Immature natural killer cell (primary cell): ENCODE results near the gene ENOX1. TPM values are rescaled to one million over a fixed set of nuclear protein-coding genes. Genes with fewer than 3 reads are reported as not detected.
A peak's percentile ranks its signal among the peaks of the same experiment; 100 is the strongest.

ENCODE experiments used
- DNase-seq, 3 donors: peaks; one replicate each; pipeline ENCODE4 v3.0.0; 2022; ENCODE audit warnings: mixed read lengths in 1 of 3
- H3K27ac Mint-ChIP-seq, 6 donors: one replicate each; pipeline ENCODE4 v1.8.0; 2020; ENCODE audit warnings: mixed read lengths in 6 of 6, mild to moderate bottlenecking in 5 of 6, inconsistent platforms in 4 of 6, moderate library complexity in 3 of 6
- H3K27me3 Mint-ChIP-seq, 3 donors: one replicate each; pipeline ENCODE4 v1.8.0; 2020 to 2021; ENCODE audit warnings: low read depth in 3 of 3, mild to moderate bottlenecking in 3 of 3, mixed read lengths in 3 of 3, moderate library complexity in 3 of 3, inconsistent platforms in 1 of 3
- H3K36me3 Mint-ChIP-seq, 3 donors: one replicate each; pipeline ENCODE4 v1.8.0; 2020; ENCODE audit warnings: mixed read lengths in 3 of 3, inconsistent platforms in 2 of 3, mild to moderate bottlenecking in 2 of 3
- H3K4me1 Mint-ChIP-seq, 2 donors: one replicate each; pipeline ENCODE4 v1.8.0; 2020; ENCODE audit warnings: inconsistent platforms in 2 of 2, mild to moderate bottlenecking in 2 of 2, mixed read lengths in 2 of 2, moderate library complexity in 1 of 2
- H3K4me3 Mint-ChIP-seq, 5 donors: one replicate each; pipeline ENCODE4 v1.8.0; 2020; ENCODE audit warnings: mild to moderate bottlenecking in 5 of 5, mixed read lengths in 5 of 5, inconsistent platforms in 3 of 5, moderate library complexity in 3 of 5
- H3K9me3 Mint-ChIP-seq, 6 donors: one replicate each; pipeline ENCODE4 v1.8.0; 2020; ENCODE audit warnings: mild to moderate bottlenecking in 6 of 6, mixed read lengths in 6 of 6, inconsistent platforms in 4 of 6, moderate library complexity in 3 of 6
- polyA plus RNA-seq, 3 donors: library from polyadenylated mRNA; unstranded; fragments of 300-500 nt; fragmentation: Illumina TruSeq; gene quantifications; one replicate each; pipeline ENCODE4 v1.2.3, GENCODE V29; 2021

ENOX1 gene
- polyA plus RNA-seq, 3 donors from 2014 or later: not detected

- no peak overlapping the region for H3K27ac Mint-ChIP-seq
- no peaks in the 10 kb centered on the region for H3K9me3 Mint-ChIP-seq
- no peaks in the 10 kb centered on the region for H3K4me1 Mint-ChIP-seq
- no peaks in the 10 kb centered on the region for H3K36me3 Mint-ChIP-seq
- DNase-seq: no peak
- peaks cover 1 to 9% (median 3%) of the 10 kb centered on the region in 3 donors for H3K27me3 Mint-ChIP-seq
- H3K4me3 Mint-ChIP-seq: no peak overlapping the region
Measured at GRCh38 chr13:43387880-43388279, 398.9 kb downstream of the ENOX1 start.

GRCh38 chr13:43383498-43384165 lies 403.1 kb downstream of the ENOX1 start:
- DNase-seq: no peak
- H3K27me3 Mint-ChIP-seq: peaks cover 1 to 12% (median 8%) of the 10 kb centered on the region in 3 donors
- peaks cover 0 to 16% (median 5%) of the 10 kb centered on the region in 6 donors for H3K9me3 Mint-ChIP-seq
- H3K36me3 Mint-ChIP-seq: peaks cover 0 to 4% (median 0%) of the 10 kb centered on the region in 3 donors
- H3K27ac Mint-ChIP-seq: no peak overlapping the region
- no peak overlapping the region for H3K4me3 Mint-ChIP-seq
- no peaks in the 10 kb centered on the region for H3K4me1 Mint-ChIP-seq

- Mint-ChIP-seq H3K27me3 (peaks cover 0 to 7% (median 7%) of the 10 kb centered on the region in 3 donors), H3K27ac (no peak overlapping the region), H3K4me3 (no peak overlapping the region), H3K4me1 (no peaks in the 10 kb centered on the region), H3K9me3 (peaks cover 0 to 16% (median 5%) of the 10 kb centered on the region in 6 donors), H3K36me3 (peaks cover 0 to 4% (median 0%) of the 10 kb centered on the region in 3 donors)
- no peak for DNase-seq
Measured at GRCh38 chr13:43379738-43380137, 407.0 kb downstream of the ENOX1 start.

GRCh38 chr13:43377973-43378372 lies 408.8 kb downstream of the ENOX1 start:
- Mint-ChIP-seq H3K27me3 (peaks cover 0 to 7% (median 7%) of the 10 kb centered on the region in 3 donors), H3K4me1 (no peaks in the 10 kb centered on the region), H3K4me3 (no peak overlapping the region), H3K9me3 (peaks cover 0 to 16% (median 5%) of the 10 kb centered on the region in 6 donors), H3K27ac (no peak overlapping the region), H3K36me3 (peaks cover 0 to 4% (median 0%) of the 10 kb centered on the region in 3 donors)
- no peak for DNase-seq

GRCh38 chr13:43377149-43377548 lies 409.6 kb downstream of the ENOX1 start:
- H3K4me1 Mint-ChIP-seq: no peaks in the 10 kb centered on the region
- peaks cover 0 to 10% (median 7%) of the 10 kb centered on the region in 3 donors for H3K27me3 Mint-ChIP-seq
- H3K9me3 Mint-ChIP-seq: peaks cover 0 to 16% (median 5%) of the 10 kb centered on the region in 6 donors
- DNase-seq: no peak
- peaks cover 0 to 4% (median 0%) of the 10 kb centered on the region in 3 donors for H3K36me3 Mint-ChIP-seq
- H3K27ac Mint-ChIP-seq: no peak overlapping the region
- H3K4me3 Mint-ChIP-seq: no peak overlapping the region

- no peak overlapping the region for H3K27ac Mint-ChIP-seq
- H3K4me3 Mint-ChIP-seq: no peak overlapping the region
- H3K9me3 Mint-ChIP-seq: peaks cover 0 to 16% (median 5%) of the 10 kb centered on the region in 6 donors
- peaks cover 0 to 4% (median 0%) of the 10 kb centered on the region in 3 donors for H3K36me3 Mint-ChIP-seq
- no peaks in the 10 kb centered on the region for H3K4me1 Mint-ChIP-seq
- DNase-seq: no peak
- peaks cover 0 to 10% (median 3%) of the 10 kb centered on the region in 3 donors for H3K27me3 Mint-ChIP-seq
Measured at GRCh38 chr13:43376596-43376995, 410.2 kb downstream of the ENOX1 start.

- Mint-ChIP-seq H3K36me3 (peaks cover 0 to 4% (median 0%) of the 10 kb centered on the region in 3 donors), H3K27ac (no peak overlapping the region), H3K9me3 (peaks cover 0 to 16% (median 5%) of the 10 kb centered on the region in 6 donors), H3K27me3 (peaks cover 0 to 10% (median 5%) of the 10 kb centered on the region in 3 donors), H3K4me1 (no peaks in the 10 kb centered on the region), H3K4me3 (no peak overlapping the region)
- no peak for DNase-seq
Measured at GRCh38 chr13:43375797-43376465, 410.8 kb downstream of the ENOX1 start.

GRCh38 chr13:43374621-43375020 lies 412.2 kb downstream of the ENOX1 start:
- Mint-ChIP-seq H3K9me3 (peaks cover 0 to 10% (median 4%) of the 10 kb centered on the region in 6 donors), H3K27me3 (peaks cover 0 to 10% (median 5%) of the 10 kb centered on the region in 3 donors), H3K4me3 (no peak overlapping the region), H3K27ac (no peak overlapping the region), H3K4me1 (peaks cover 0 to 1% of the 10 kb centered on the region in 2 donors), H3K36me3 (peaks cover 0 to 4% (median 0%) of the 10 kb centered on the region in 3 donors)
- no peak for DNase-seq

GRCh38 chr13:43373400-43373799 lies 413.4 kb downstream of the ENOX1 start:
- Mint-ChIP-seq H3K27me3 (peaks cover 0 to 7% (median 5%) of the 10 kb centered on the region in 3 donors), H3K36me3 (no peaks in the 10 kb centered on the region), H3K4me1 (peaks cover 1 to 13% of the 10 kb centered on the region in 2 donors), H3K9me3 (no peaks in the 10 kb centered on the region), H3K4me3 (no peak overlapping the region), H3K27ac (no peak overlapping the region)
- DNase-seq: no peak

- H3K4me1 Mint-ChIP-seq: peaks cover 11 to 27% of the 10 kb centered on the region in 2 donors
- H3K27ac Mint-ChIP-seq: no peak overlapping the region
- no peaks in the 10 kb centered on the region for H3K36me3 Mint-ChIP-seq
- H3K9me3 Mint-ChIP-seq: no peaks in the 10 kb centered on the region
- no peak for DNase-seq
- H3K27me3 Mint-ChIP-seq: peaks cover 0 to 8% (median 3%) of the 10 kb centered on the region in 3 donors
- H3K4me3 Mint-ChIP-seq: no peak overlapping the region
Measured at GRCh38 chr13:43370842-43371241, 415.9 kb downstream of the ENOX1 start.

GRCh38 chr13:43369319-43369718 lies 417.5 kb downstream of the ENOX1 start:
- H3K4me3 Mint-ChIP-seq: peak overlapping the region in 1 of 5 donors; percentile 72
- H3K27ac Mint-ChIP-seq: peak overlapping the region in 3 of 6 donors; percentile 21 to 65 (median 23)

GRCh38 chr13:43368003-43368402 lies 418.8 kb downstream of the ENOX1 start:
- H3K36me3 Mint-ChIP-seq: no peaks in the 10 kb centered on the region
- peak overlapping the region; percentile 27 to 68 (median 59) for H3K27ac Mint-ChIP-seq
- peaks cover 0 to 8% (median 3%) of the 10 kb centered on the region in 3 donors for H3K27me3 Mint-ChIP-seq
- no peaks in the 10 kb centered on the region for H3K9me3 Mint-ChIP-seq
- DNase-seq: no peak
- H3K4me1 Mint-ChIP-seq: peaks cover 11 to 27% of the 10 kb centered on the region in 2 donors
- H3K4me3 Mint-ChIP-seq: peak overlapping the region; percentile 30 to 75 (median 60)

More at GRCh38 chr13:43369319-43369718, 417.5 kb downstream of the ENOX1 start:
- H3K4me1 Mint-ChIP-seq: peaks cover 11 to 27% of the 10 kb centered on the region in 2 donors
- no peaks in the 10 kb centered on the region for H3K9me3 Mint-ChIP-seq
- peaks cover 0 to 8% (median 3%) of the 10 kb centered on the region in 3 donors for H3K27me3 Mint-ChIP-seq
- H3K36me3 Mint-ChIP-seq: no peaks in the 10 kb centered on the region
- DNase-seq: no peak

GRCh38 chr13:43365039-43365344 lies 421.8 kb downstream of the ENOX1 start:
- peaks cover 11 to 27% of the 10 kb centered on the region in 2 donors for H3K4me1 Mint-ChIP-seq
- no peaks in the 10 kb centered on the region for H3K9me3 Mint-ChIP-seq
- DNase-seq: no peak
- H3K36me3 Mint-ChIP-seq: no peaks in the 10 kb centered on the region
- peaks cover 0 to 8% (median 0%) of the 10 kb centered on the region in 3 donors for H3K27me3 Mint-ChIP-seq
- no peak overlapping the region for H3K27ac Mint-ChIP-seq
- H3K4me3 Mint-ChIP-seq: no peak overlapping the region
